ENCODE measurements around the gene SORCS2.

DNA sequence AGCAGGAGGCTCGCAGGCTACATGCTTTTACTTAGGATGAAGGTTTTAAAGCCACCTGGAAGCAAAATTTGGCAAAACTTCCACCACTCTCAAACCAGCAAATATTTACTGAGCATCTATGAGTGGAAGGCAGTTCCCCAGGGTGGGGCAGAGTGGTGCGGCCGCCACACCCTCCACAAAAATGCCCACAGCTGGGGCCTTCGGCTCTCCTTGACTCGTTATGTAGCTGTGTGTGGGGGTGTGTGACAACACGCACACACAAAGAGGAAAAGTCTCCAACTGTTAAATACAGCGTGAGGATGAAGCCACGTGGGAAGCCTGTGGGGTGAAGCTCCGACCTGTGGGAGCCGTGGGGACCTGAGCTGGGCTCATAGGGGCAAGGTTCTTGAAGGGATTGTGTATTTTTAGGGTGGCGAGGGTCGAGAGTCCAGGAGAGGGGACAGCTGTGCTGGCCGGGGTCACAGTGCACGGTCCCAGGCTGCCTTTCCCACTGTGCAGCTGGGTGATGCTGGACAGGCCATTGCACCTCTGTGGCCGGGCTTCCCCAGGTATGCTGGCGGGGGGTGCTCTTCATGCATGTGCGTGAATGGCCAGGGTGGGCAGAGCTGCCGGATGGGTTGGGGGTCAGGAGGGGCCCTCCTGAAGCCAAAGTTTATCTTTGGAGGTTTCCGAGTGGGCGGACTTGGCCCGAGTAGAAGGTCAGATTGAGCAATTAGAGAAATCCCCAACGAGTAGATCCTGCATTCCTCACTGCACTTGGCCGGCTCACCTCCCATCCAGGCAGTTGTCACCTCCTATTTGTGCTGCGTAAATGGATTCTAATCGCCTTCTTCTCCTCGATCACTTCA, 25.4 kb downstream of the SORCS2 start:
- TF ChIP-seq, protein P1, sequence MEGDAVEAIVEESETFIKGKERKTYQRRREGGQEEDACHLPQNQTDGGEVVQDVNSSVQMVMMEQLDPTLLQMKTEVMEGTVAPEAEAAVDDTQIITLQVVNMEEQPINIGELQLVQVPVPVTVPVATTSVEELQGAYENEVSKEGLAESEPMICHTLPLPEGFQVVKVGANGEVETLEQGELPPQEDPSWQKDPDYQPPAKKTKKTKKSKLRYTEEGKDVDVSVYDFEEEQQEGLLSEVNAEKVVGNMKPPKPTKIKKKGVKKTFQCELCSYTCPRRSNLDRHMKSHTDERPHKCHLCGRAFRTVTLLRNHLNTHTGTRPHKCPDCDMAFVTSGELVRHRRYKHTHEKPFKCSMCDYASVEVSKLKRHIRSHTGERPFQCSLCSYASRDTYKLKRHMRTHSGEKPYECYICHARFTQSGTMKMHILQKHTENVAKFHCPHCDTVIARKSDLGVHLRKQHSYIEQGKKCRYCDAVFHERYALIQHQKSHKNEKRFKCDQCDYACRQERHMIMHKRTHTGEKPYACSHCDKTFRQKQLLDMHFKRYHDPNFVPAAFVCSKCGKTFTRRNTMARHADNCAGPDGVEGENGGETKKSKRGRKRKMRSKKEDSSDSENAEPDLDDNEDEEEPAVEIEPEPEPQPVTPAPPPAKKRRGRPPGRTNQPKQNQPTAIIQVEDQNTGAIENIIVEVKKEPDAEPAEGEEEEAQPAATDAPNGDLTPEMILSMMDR (conservative IDR thresholded peaks at IDR 0.05; ENCODE audit: low read depth, low read length), result no peak
- TF ChIP-seq EZH2 (IDR thresholded peaks at IDR 0.05; ENCODE audit: borderline replicate concordance, low read depth, low read length, poor library complexity, severe bottlenecking), result no peak

All from A673 (cell line).